Thoracic aorta (tissue), 2 donors: ENCODE results near the gene HDAC4. TPM values are rescaled to one million over a fixed set of nuclear protein-coding genes. Genes with fewer than 3 reads are reported as not detected.

Source experiments
- ATAC-seq: fragments of 150-250 bp; one replicate; pipeline ENCODE4 v1.8.0; 2017; ENCODE audit warnings: low read depth; ENCODE audit not compliant: insufficient number of reproducible peaks, low FRiP score
- DNase-seq: peaks from one replicate; pipeline ENCODE4 v3.0.0-alpha.2; 2020; ENCODE audit warnings: low spot score
- H3K27ac ChIP-seq, 2 donors: fragments of 200-600 bp; sonication (generic); 1 replicate in 1 of 2; 2 replicates in 1 of 2; pipeline ENCODE4 v1.5.1; 2016; ENCODE audit warnings: mild to moderate bottlenecking in 2 of 2, moderate library complexity in 2 of 2
- H3K27me3 ChIP-seq: fragments of 200-600 bp; sonication (generic); replicated peaks from 2 replicates; pipeline ENCODE4 v1.6.0; 2016; ENCODE audit warnings: mild to moderate bottlenecking; ENCODE audit not compliant: insufficient read depth
- H3K36me3 ChIP-seq: fragments of 200-600 bp; sonication (generic); one replicate; pipeline ENCODE4 v1.5.1; 2016
- H3K4me1 ChIP-seq, 2 donors: fragments of 200-600 bp; sonication (generic); 1 replicate in 1 of 2; 2 replicates in 1 of 2; pipeline versions ENCODE4 v1.5.1 to v1.6.0; 2016; ENCODE audit warnings: low read depth in 2 of 2, mild to moderate bottlenecking in 1 of 2; ENCODE audit not compliant: control insufficient read depth in 1 of 2
- H3K4me3 ChIP-seq: fragments of 200-600 bp; sonication (generic); 2 replicates; pipeline ENCODE4 v1.5.1; 2016; ENCODE audit warnings: mild to moderate bottlenecking
- H3K9me3 ChIP-seq: fragments of 200-600 bp; sonication (generic); 2 replicates; pipeline ENCODE4 v1.5.1; 2016
- CTCF ChIP-seq: fragments of 200-600 bp; sonication (generic); IDR thresholded peaks from one replicate; pipeline ENCODE4 v1.5.1; 2019; ENCODE audit warnings: antibody characterized with exemption
- total RNA-seq, 2 donors: library from RNA; depleted of rRNA; stranded (reverse); fragments of >200 nt; gene quantifications; one replicate each; pipeline versions ENCODE4 v1.1.0 to v1.2.3, GENCODE V29; 2016

Gene HDAC4
- total RNA-seq, 2 donors from 2014 or later = 79.2 to 163 TPM

- TF ChIP-seq CTCF = no peak
- no peaks in the 10 kb centered on the region for H3K4me1 ChIP-seq
- H3K36me3 ChIP-seq = no peaks in the 10 kb centered on the region
- no peak for DNase-seq
- ATAC-seq = no peak
- no peaks in the 10 kb centered on the region for H3K9me3 ChIP-seq
- H3K27ac ChIP-seq = no peak overlapping the region
- no peak overlapping the region for H3K4me3 ChIP-seq
- H3K27me3 ChIP-seq = no peaks in the 10 kb centered on the region
Observed at GRCh38 chr2:239369631-239370161, 31.1 kb downstream of the HDAC4 start.

GRCh38 chr2:239368906-239369552 lies 31.8 kb downstream of the HDAC4 start:
- H3K27ac ChIP-seq = no peak overlapping the region
- H3K9me3 ChIP-seq = no peaks in the 10 kb centered on the region
- H3K27me3 ChIP-seq = no peaks in the 10 kb centered on the region
- no peaks in the 10 kb centered on the region for H3K36me3 ChIP-seq
- no peak overlapping the region for H3K4me3 ChIP-seq
- TF ChIP-seq CTCF = no peak
- no peak for DNase-seq
- no peaks in the 10 kb centered on the region for H3K4me1 ChIP-seq
- ATAC-seq = no peak

- H3K9me3 ChIP-seq = no peaks in the 10 kb centered on the region
- no peak for TF ChIP-seq CTCF
- ATAC-seq (no peak), DNase-seq (no peak)
- H3K4me1 ChIP-seq = no peaks in the 10 kb centered on the region
- no peaks in the 10 kb centered on the region for H3K36me3 ChIP-seq
- H3K27me3 ChIP-seq = no peaks in the 10 kb centered on the region
- H3K27ac ChIP-seq = no peak overlapping the region
- H3K4me3 ChIP-seq = no peak overlapping the region
Observed at GRCh38 chr2:239368321-239368720, 32.5 kb downstream of the HDAC4 start.

GRCh38 chr2:239366740-239367139 lies 34.1 kb downstream of the HDAC4 start:
- no peak for TF ChIP-seq CTCF
- no peak for ATAC-seq
- no peak for DNase-seq
- Histone ChIP-seq H3K4me3 (no peak overlapping the region), H3K36me3 (no peaks in the 10 kb centered on the region), H3K27ac (no peak overlapping the region), H3K9me3 (no peaks in the 10 kb centered on the region), H3K4me1 (no peaks in the 10 kb centered on the region), H3K27me3 (no peaks in the 10 kb centered on the region)

- Histone ChIP-seq H3K27ac (no peak overlapping the region), H3K27me3 (no peaks in the 10 kb centered on the region), H3K9me3 (no peaks in the 10 kb centered on the region), H3K4me3 (no peak overlapping the region), H3K4me1 (no peaks in the 10 kb centered on the region), H3K36me3 (no peaks in the 10 kb centered on the region)
- ATAC-seq (no peak), DNase-seq (no peak)
- TF ChIP-seq CTCF = no peak
Observed at GRCh38 chr2:239365782-239366435, 34.9 kb downstream of the HDAC4 start.
